Endothelial cell of umbilical vein (primary cell): ENCODE measurements around the gene SLFNL1.

ENCODE experiments used
- EZH2 ChIP-seq: IDR thresholded peaks from 2 replicates; pipeline ENCODE4 v1.6.1; 2012; ENCODE audit warnings: borderline replicate concordance, low read depth, mild to moderate bottlenecking, moderate library complexity, low read length, inconsistent platforms; ENCODE audit not compliant: severe bottlenecking
- GATA2 ChIP-seq: IDR thresholded peaks from 2 replicates; pipeline ENCODE4 v1.7.0; 2011; ENCODE audit warnings: low read depth, mild to moderate bottlenecking, moderate library complexity, mixed read lengths, low read length; ENCODE audit not compliant: insufficient read length, insufficient read depth
- POLR2A ChIP-seq: IDR thresholded peaks from 2 replicates; pipeline ENCODE4 v1.6.1; 2012; ENCODE audit warnings: low read depth, mild to moderate bottlenecking, control low read depth, low read length
- POLR2AphosphoS5 ChIP-seq: IDR thresholded peaks from 2 replicates; pipeline ENCODE4 v1.6.1; 2012; ENCODE audit warnings: low read depth, mild to moderate bottlenecking, control low read depth, low read length, moderate library complexity; ENCODE audit not compliant: insufficient read depth
- TF ChIP-seq, protein P1 (sequence below), 2 donors: IDR thresholded peaks; 1 replicate in 1 of 2; 2 replicates in 1 of 2; pipeline ENCODE4 v1.5.1; 2011; ENCODE audit warnings: low read length in 2 of 2, mild to moderate bottlenecking in 2 of 2, moderate library complexity in 2 of 2, control low read depth in 1 of 2, inconsistent platforms in 1 of 2, low read depth in 1 of 2; ENCODE audit not compliant: insufficient read depth in 1 of 2; ENCODE audit errors: extremely low read depth in 1 of 2

DNA sequence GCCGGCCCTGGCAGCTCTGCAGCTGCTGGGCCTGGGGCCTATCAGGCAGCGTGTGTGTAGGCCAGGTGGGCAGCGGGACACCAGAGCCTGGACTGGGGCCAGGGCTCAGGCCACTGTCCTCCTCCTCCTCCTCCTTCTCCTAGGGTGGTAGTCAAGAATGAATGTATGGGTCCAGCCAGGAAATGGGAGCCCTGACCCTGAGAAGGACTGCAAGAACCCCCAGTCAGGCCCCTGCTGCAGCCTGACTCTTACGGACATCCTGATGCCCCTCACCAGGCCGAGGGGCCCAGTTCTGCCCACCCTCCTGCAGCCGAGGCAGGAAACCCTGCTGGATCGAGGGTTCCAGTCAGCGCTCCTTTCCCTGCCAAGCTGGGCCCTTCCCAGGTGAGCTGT is 3.5 kb downstream of the SLFNL1 start:
- TF ChIP-seq, protein P1, sequence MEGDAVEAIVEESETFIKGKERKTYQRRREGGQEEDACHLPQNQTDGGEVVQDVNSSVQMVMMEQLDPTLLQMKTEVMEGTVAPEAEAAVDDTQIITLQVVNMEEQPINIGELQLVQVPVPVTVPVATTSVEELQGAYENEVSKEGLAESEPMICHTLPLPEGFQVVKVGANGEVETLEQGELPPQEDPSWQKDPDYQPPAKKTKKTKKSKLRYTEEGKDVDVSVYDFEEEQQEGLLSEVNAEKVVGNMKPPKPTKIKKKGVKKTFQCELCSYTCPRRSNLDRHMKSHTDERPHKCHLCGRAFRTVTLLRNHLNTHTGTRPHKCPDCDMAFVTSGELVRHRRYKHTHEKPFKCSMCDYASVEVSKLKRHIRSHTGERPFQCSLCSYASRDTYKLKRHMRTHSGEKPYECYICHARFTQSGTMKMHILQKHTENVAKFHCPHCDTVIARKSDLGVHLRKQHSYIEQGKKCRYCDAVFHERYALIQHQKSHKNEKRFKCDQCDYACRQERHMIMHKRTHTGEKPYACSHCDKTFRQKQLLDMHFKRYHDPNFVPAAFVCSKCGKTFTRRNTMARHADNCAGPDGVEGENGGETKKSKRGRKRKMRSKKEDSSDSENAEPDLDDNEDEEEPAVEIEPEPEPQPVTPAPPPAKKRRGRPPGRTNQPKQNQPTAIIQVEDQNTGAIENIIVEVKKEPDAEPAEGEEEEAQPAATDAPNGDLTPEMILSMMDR (IDR thresholded peaks at IDR 0.05; ENCODE audit: extremely low read depth in 1 of 2, insufficient read depth in 1 of 2, low read depth in 1 of 2, low read length in 2 of 2): no peak
- TF ChIP-seq POLR2A (no peak), EZH2 (no peak), GATA2 (no peak), POLR2AphosphoS5 (no peak)
